Measurements from ENCODE around the gene EXOC7. TPM values are rescaled to one million over a fixed set of nuclear protein-coding genes. Genes with fewer than 3 reads are reported as not detected.

Gene EXOC7
- total RNA-seq, 1 experiment from 2014 or later: 126 TPM

DNA sequence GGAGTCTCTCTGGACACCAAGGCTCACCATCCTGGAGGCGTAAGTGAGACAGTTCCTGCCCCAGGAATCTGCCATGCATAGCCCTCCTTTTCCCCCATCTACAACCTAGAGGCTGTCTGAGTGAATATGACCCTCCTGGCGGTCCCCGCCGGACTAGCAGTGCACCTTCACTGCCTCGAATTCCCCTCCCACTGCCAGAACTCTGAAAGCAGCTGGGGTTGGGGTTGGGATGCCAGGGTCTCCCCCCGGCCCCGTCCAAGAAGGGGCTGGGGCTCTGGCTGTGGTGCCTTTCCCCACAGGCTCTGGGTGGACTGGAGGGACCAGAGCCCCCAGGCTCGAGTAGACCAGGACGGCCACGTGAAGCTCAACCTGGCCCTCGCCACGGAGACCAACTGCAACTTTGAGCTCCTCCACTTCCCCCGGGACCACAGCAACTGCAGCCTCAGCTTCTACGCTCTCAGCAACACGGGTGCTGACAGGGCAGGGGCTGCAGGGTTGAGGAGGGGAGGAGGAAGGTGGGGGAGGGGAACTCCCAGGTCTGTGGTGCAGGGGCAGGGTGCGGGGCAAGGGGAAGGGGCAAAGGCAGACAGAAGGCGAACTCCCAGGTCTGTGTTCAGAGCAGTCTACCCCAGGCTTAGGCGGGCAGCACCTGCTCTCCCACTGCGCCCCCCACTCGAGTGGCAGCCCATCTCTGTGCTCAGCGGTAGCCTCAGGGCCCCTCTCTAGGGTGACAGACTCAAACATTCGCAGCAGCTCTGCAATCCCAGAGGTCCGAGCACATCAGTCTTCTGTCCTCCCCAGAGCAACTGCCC lies 23.4 kb downstream of the EXOC7 start (continued):
- TF ChIP-seq SMAD3 (CRISPR knock-in tag; IDR thresholded peaks at IDR 0.05; ENCODE audit: borderline replicate concordance) (no peak), TP53 (CRISPR knock-in tag; IDR thresholded peaks at IDR 0.05) (peak; percentile 44; the same call in 1 of the 2 replicates), OVOL2 (CRISPR knock-in tag; IDR thresholded peaks at IDR 0.05; ENCODE audit: borderline replicate concordance) (no peak), GABPB1 (CRISPR knock-in tag; IDR thresholded peaks at IDR 0.05) (no peak), NFATC4 (CRISPR knock-in tag; IDR thresholded peaks at IDR 0.05) (peak; percentile 64; the same call in 1 of the 2 replicates), FOXK1 (CRISPR knock-in tag; IDR thresholded peaks at IDR 0.05) (no peak), ELF4 (CRISPR knock-in tag; IDR thresholded peaks at IDR 0.05; ENCODE audit: low read depth) (no peak), FOXJ3 (CRISPR knock-in tag; IDR thresholded peaks at IDR 0.05; ENCODE audit: borderline replicate concordance) (no peak)
- TF ChIP-seq, protein P1, sequence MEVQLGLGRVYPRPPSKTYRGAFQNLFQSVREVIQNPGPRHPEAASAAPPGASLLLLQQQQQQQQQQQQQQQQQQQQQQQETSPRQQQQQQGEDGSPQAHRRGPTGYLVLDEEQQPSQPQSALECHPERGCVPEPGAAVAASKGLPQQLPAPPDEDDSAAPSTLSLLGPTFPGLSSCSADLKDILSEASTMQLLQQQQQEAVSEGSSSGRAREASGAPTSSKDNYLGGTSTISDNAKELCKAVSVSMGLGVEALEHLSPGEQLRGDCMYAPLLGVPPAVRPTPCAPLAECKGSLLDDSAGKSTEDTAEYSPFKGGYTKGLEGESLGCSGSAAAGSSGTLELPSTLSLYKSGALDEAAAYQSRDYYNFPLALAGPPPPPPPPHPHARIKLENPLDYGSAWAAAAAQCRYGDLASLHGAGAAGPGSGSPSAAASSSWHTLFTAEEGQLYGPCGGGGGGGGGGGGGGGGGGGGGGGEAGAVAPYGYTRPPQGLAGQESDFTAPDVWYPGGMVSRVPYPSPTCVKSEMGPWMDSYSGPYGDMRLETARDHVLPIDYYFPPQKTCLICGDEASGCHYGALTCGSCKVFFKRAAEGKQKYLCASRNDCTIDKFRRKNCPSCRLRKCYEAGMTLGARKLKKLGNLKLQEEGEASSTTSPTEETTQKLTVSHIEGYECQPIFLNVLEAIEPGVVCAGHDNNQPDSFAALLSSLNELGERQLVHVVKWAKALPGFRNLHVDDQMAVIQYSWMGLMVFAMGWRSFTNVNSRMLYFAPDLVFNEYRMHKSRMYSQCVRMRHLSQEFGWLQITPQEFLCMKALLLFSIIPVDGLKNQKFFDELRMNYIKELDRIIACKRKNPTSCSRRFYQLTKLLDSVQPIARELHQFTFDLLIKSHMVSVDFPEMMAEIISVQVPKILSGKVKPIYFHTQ (CRISPR knock-in tag; IDR thresholded peaks at IDR 0.05): peak; percentile 62; the same call in 1 of the 2 replicates
- TF ChIP-seq, protein P2, sequence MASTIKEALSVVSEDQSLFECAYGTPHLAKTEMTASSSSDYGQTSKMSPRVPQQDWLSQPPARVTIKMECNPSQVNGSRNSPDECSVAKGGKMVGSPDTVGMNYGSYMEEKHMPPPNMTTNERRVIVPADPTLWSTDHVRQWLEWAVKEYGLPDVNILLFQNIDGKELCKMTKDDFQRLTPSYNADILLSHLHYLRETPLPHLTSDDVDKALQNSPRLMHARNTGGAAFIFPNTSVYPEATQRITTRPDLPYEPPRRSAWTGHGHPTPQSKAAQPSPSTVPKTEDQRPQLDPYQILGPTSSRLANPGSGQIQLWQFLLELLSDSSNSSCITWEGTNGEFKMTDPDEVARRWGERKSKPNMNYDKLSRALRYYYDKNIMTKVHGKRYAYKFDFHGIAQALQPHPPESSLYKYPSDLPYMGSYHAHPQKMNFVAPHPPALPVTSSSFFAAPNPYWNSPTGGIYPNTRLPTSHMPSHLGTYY (CRISPR knock-in tag; IDR thresholded peaks at IDR 0.05): peak; percentile 67; the same call in 1 of the 2 replicates
- TF ChIP-seq, protein P3, sequence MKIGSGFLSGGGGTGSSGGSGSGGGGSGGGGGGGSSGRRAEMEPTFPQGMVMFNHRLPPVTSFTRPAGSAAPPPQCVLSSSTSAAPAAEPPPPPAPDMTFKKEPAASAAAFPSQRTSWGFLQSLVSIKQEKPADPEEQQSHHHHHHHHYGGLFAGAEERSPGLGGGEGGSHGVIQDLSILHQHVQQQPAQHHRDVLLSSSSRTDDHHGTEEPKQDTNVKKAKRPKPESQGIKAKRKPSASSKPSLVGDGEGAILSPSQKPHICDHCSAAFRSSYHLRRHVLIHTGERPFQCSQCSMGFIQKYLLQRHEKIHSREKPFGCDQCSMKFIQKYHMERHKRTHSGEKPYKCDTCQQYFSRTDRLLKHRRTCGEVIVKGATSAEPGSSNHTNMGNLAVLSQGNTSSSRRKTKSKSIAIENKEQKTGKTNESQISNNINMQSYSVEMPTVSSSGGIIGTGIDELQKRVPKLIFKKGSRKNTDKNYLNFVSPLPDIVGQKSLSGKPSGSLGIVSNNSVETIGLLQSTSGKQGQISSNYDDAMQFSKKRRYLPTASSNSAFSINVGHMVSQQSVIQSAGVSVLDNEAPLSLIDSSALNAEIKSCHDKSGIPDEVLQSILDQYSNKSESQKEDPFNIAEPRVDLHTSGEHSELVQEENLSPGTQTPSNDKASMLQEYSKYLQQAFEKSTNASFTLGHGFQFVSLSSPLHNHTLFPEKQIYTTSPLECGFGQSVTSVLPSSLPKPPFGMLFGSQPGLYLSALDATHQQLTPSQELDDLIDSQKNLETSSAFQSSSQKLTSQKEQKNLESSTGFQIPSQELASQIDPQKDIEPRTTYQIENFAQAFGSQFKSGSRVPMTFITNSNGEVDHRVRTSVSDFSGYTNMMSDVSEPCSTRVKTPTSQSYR (CRISPR knock-in tag; IDR thresholded peaks at IDR 0.05): peak; percentile 92

DNA sequence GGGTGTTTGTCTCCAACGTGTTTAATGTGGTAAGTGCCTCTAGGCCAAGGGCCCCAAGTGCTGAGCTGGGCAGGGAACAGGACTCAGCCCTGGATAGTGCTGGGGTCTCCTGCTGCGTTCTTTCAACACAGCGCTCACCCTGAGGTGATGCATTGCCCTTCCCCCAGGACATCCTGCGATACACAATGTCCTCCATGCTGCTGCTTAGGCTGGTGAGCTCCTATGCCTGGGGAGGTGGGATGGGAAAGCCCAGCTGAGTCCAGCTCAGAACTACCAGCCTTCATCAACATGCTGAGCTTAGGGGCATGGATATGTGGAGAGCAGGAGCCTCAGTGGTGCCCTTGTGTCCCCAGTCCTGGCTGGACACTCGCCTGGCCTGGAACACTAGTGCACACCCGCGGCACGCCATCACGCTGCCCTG lies 24.0 kb downstream of the EXOC7 start:
- Mint-ChIP-seq H3K4me3 (peak overlapping the region; percentile 59), H3K27me3 (ENCODE audit: low read depth) (peaks cover 52% of the 10 kb centered on the region), H3K27ac (no peak overlapping the region), H3K36me3 (peaks cover 6% of the 10 kb centered on the region), H3K9me3 (no peaks in the 10 kb centered on the region), H3K4me1 (peaks cover 50% of the 10 kb centered on the region)
- DNase-seq (ENCODE audit: low spot score): no peak
- ChIA-PET POLR2A (interaction anchor here (0.6 to 1.1 kb wide), 3 partner anchors 14 to 175 kb away, joined by 3 to 7 read pairs (median 5); partner anchors contain the start of gene MRPL38), CTCF (interaction anchor here (0.7 to 3.7 kb wide), 17 partner anchors 9 to 307 kb away, joined by 3 to 26 read pairs (median 4); partner anchors contain the start of genes CDK3, EXOC7 and MRPL38)
- 0 out of 2 replicates have a peak, but pooled peaks have one; percentile 34 for TF ChIP-seq ZNF671 (CRISPR knock-in tag; IDR thresholded peaks at IDR 0.05)
- peak; percentile 27; the same call in 1 of the 2 replicates for TF ChIP-seq NFE2L1 (CRISPR knock-in tag; IDR thresholded peaks at IDR 0.05)
- TF ChIP-seq NFATC4 (CRISPR knock-in tag; IDR thresholded peaks at IDR 0.05): peak; percentile 69; the same call in 1 of the 2 replicates
- TF ChIP-seq PRRX2 (CRISPR knock-in tag; IDR thresholded peaks at IDR 0.05): 0 out of 2 replicates have a peak, but pooled peaks have one; percentile 6
- TF ChIP-seq, protein P4, sequence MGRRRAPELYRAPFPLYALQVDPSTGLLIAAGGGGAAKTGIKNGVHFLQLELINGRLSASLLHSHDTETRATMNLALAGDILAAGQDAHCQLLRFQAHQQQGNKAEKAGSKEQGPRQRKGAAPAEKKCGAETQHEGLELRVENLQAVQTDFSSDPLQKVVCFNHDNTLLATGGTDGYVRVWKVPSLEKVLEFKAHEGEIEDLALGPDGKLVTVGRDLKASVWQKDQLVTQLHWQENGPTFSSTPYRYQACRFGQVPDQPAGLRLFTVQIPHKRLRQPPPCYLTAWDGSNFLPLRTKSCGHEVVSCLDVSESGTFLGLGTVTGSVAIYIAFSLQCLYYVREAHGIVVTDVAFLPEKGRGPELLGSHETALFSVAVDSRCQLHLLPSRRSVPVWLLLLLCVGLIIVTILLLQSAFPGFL (CRISPR knock-in tag; IDR thresholded peaks at IDR 0.05; ENCODE audit: borderline replicate concordance): no peak
- 0 out of 2 replicates have a peak, but pooled peaks have one; percentile 6 for TF ChIP-seq KAT7 (CRISPR knock-in tag; IDR thresholded peaks at IDR 0.05; ENCODE audit: borderline replicate concordance)
- no peak for ATAC-seq

All from WTC11 (cell line).